Measurements from ENCODE around the gene VMO1.

DNA sequence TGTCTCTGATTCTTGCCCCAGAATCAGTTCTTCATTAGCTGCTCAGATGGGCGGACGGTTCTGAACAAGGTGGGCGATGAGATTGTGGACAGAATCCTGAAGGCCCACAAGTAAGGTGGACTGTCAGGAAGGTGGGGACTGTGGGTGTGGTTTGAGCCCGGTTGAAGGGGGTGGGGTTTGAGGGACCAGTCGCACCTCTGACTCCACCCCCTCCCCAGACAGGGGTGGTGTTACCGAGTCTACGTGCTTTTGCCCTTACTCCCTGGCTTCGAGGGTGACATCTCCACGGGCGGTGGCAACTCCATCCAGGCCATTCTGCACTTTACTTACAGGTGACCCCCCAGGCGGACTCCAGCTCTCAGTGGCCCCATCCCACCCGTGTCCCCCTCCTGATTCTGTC lies 32.1 kb upstream of the VMO1 start:
- no peak for TF ChIP-seq GATA3 (IDR thresholded peaks at IDR 0.05; ENCODE audit: low read depth, low read length)
- TF ChIP-seq GATA2 (IDR thresholded peaks at IDR 0.05; ENCODE audit: low read depth, low read length) = no peak
